KG1 (cell line): ENCODE results near the gene PSD4.

Experiments used
- DNase-seq: peaks from one replicate; lab custom pipeline; 2025; lab: John Stamatoyannopoulos, UW

PSD4 gene

DNA sequence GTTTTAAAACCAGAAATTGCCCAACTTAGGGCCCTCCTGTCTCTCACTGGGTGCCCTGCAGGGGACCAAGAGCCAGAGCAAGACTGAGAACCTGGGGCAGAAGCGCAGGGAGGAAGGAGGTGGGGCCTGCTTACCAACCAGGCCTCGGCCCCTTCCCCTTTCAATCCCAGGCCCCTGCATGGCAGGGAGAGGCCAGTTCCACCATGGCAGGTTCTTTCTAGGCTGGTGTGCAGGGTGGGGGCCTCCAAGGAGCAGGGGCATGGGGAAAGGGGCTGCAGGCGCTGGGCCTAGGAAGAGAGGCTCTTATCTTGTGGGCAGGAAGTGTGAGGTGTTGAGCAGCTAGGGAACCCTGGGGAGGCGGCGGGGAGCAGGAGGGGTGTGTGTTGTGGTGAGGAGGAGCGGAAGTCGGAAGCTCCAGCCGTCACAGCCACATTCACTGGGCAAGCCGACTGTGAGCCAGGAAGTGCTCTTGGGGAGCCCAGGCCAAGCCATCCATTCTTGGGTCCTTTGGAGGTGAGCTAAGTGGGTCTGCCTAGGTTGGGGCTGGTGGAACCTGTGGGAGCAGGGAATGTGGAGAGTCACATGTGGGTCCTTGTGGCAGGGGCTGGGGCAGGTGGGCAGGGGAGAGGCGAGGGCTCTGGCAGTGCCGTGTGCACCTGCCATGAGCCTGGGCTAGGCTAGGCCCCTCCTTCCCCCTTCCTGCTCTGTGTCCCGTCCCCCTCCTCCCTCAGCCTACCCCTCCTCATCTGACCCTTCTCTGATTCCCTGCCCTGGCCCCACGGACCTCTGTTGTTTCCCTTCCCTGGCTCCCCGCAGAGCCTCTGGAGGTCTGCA, at the start of gene PSD4:
TSS of gene PSD4 (plus strand) at position 430 of the 834 bp plus-strand sequence. CDS start 8,486 bp downstream, outside the sequence.
- peak; percentile 94 for DNase-seq

DNA sequence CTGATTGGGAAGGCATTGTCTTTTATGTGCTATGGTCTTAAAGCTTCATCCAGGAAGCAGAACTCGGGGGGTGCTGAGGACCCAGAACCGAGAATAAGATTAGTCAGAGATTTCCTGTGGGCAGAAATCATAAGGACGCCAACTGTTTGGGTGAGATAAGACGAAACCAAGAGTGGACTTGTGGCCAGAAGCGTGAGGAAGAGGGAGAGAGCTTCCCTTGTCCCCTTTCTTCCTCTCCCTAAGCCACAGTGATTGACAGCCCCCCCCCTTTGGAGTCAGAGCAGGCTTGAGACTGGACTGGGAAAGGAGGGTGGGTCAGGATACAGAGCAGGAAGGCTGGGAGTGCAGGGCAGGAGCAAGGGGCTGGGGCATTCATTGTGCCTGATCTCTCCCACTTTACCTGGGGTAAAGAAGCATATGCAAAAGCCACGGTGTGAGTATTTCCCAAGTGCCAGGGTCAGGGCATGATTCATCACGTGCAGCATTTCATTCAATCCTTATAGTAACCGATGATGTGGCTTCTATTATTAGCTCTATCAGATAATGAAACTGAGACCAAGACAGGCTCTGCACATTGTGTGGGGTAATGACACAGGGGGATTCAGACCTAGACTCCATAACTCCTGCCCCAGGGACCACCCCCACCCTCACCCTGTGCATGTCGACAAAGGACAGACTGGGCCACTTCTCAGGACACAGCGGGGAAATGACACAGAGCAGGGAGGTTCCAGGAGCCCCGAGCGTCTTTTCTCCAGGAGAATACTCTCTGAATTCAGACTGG, 49.4 kb upstream of the PSD4 start:
- DNase-seq: no peak

DNA sequence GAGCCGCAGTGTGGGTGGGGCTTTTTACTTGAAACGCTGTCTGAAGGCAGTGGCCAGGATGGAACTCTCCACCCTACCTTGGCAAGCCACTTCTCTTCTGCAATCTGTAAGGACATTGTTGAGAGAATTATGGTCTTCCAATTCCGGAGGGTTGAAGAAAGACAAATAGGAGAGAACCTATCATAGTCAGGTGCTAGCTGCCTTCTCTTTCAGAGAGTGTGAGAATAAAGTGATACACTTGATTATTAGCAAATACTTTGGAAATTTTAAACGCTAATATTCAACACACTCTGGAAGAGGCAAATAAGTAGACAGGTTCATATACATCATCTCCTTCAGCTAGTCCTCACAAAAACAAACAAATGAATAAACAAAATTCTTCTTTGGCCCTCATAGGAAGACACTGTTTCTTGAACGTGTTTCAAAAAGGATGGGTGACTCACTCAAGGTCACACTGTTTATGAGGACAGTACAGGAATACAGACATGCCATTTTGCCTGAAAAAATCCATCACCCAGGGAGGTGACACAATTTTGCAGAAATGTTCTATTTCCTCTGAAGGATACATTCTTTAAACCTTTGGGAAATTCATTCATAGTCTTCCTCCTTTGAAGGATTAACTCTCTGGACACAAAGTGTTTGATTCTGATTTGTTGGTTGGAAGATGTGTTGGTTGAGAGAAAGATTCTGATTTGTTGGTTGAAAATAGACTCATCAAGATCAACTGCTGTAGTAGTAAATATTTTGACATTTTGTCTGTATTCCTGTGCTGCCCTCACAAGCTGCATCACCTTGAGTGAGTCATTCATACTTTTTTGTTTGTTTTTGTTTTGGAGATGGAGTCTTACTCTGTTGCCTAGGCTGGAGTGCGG, 48.6 kb upstream of the PSD4 start:
- DNase-seq: no peak

DNA sequence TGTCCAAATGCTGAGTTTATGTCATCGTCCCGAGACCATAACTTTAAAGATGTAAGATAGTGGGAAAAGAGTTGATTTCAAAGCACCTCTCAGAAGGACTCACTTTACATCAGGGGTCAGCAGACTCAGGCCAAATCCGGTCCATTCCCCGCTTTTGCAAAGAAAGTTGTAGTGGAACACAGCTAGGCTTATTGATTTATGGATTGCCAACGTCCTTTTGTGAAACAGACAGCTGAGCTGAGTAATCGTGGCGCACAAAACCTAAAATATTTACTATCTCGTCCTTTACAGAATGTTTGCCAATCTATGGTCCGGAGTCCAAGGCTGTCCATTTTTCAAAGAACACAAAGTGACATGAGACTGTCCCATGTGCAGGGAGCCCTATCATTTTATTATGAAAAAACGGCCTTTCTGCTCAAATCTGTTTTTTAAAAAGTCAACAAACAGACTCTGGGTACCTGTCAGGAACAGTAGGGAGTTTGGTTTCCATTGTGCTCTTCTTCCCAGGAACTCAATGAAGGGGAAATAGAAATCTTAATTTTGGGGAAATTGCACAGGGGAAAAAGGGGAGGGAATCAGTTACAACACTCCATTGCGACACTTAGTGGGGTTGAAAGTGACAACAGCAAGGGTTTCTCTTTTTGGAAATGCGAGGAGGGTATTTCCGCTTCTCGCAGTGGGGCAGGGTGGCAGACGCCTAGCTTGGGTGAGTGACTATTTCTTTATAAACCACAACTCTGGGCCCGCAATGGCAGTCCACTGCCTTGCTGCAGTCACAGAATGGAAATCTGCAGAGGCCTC, 46.7 kb upstream of the PSD4 start, which contains the start of gene IL1RN:
TSS of gene IL1RN (plus strand) at position 754 of the 801 bp plus-strand sequence. CDS start at position 781, 27 bp downstream.
- no peak for DNase-seq

DNA sequence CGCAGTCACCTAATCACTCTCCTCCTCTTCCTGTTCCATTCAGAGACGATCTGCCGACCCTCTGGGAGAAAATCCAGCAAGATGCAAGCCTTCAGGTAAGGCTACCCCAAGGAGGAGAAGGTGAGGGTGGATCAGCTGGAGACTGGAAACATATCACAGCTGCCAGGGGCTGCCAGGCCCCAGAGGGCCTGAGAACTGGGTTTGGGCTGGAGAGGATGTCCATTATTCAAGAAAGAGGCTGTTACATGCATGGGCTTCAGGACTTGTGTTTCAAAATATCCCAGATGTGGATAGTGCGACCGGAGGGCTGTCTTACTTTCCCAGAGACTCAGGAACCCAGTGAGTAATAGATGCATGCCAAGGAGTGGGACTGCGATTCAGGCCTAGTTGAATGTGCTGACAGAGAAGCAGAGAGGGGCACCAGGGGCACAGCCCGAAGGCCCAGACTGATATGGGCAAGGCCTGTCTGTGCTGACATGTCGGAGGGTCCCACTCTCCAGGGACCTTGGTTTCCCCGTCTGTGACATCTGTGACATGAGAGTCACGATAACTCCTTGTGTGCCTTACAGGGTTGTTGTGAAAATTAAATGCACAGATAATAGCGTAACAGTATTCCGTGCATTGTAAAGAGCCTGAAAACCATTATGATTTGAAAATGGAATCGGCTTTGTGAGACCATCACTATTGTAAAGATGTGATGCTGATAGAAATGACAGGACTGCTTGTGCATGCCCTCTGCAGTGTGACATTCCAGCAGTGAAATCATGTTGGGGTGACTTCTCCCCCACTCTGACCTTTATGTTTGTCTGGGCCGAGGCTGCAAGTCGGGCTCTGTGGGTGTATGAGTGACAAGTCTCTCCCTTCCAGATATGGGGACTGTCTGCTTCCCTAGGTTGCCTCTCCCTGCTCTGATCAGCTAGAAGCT, 45.9 kb upstream of the PSD4 start:
- DNase-seq: no peak

DNA sequence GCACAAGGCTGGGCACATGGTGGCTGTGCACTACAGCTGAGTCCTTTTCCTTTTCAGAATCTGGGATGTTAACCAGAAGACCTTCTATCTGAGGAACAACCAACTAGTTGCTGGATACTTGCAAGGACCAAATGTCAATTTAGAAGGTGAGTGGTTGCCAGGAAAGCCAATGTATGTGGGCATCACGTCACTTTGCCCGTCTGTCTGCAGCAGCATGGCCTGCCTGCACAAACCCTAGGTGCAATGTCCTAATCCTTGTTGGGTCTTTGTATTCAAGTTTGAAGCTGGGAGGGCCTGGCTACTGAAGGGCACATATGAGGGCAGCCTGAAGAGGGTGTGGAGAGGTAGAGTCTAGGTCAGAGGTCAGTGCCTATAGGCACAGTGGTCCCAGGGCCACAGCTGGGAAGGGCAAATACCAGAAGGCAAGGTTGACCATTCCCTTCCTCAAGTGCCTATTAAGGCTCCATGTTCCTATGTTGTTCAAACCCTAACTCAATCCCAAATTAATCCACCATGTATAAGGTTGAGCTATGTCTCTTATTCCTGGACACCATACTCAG, 44.2 kb upstream of the PSD4 start:
- DNase-seq: no peak

DNA sequence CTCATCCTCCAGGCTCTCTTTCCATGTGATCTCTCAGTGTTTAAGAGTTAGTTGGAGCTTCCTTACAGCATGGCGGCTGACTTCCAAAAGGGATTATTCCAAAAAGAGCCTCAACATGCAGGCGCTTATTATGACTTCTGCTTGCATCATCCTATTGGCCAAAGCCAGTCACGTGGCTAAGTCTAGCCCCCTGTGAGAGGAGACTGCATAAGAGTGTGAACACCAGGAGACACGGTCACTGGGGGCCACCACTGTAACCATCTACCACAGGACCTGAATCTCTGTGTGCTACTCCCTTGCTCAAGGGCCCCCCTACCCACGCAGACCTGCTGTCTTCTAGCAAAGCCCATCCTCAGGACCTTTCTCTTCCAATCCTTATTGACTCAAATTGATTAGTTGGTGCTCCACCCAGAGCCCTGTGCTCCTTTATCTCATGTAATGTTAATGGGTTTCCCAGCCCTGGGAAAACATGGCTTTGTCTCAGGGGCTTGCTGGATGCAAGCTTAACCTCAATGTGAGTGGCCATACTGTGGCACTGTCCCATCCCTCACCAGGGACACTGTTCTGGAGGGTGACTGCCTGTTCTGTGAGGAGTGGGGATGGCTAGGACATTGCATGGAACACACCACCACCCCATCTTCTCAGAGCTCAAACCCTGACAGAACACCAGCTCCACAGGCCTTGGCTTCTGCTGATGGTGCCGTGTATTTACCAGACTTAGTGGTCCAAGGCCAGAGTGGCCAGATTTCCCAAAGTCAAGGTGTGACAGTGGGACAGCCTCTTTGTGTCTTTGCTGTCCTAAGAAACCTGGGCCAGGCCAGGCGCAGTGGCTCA, 42.2 kb upstream of the PSD4 start:
- no peak for DNase-seq

DNA sequence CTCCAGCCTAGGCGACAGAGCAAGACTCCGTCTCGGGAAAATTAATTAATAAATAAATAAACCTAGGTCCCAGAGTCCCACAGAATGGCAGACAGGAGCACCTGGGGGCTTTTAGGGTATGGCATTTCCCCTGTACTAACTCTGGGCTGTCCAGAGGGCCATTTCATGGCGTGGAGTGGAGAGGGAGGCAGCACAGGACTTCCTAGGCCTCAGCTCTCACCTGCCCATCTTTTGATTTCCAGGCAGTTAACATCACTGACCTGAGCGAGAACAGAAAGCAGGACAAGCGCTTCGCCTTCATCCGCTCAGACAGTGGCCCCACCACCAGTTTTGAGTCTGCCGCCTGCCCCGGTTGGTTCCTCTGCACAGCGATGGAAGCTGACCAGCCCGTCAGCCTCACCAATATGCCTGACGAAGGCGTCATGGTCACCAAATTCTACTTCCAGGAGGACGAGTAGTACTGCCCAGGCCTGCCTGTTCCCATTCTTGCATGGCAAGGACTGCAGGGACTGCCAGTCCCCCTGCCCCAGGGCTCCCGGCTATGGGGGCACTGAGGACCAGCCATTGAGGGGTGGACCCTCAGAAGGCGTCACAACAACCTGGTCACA, 41.3 kb upstream of the PSD4 start:
- no peak for DNase-seq

DNA sequence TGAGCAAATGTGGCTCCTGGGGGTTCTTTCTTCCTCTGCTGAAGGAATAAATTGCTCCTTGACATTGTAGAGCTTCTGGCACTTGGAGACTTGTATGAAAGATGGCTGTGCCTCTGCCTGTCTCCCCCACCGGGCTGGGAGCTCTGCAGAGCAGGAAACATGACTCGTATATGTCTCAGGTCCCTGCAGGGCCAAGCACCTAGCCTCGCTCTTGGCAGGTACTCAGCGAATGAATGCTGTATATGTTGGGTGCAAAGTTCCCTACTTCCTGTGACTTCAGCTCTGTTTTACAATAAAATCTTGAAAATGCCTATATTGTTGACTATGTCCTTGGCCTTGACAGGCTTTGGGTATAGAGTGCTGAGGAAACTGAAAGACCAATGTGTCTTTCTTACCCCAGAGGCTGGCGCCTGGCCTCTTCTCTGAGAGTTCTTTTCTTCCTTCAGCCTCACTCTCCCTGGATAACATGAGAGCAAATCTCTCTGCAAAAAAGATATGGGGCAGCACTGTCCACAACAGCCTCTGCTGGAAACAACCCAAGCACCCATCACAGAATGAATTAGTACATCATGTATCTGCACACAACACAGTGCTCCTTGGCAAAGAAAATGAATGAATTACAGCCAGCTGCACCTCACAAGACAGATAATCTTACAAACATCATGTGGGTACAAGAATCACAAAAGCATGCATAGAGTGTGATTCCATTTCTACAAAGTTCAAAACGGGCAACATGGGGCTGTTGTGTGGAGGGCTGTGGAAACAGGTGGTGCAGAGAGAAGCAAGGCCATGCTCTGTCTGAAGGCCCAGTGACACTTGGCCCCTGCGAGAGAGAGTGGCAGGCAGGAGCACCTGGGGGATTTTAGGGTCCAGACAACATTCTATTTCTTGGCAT, 39.8 kb upstream of the PSD4 start:
- DNase-seq: no peak

DNA sequence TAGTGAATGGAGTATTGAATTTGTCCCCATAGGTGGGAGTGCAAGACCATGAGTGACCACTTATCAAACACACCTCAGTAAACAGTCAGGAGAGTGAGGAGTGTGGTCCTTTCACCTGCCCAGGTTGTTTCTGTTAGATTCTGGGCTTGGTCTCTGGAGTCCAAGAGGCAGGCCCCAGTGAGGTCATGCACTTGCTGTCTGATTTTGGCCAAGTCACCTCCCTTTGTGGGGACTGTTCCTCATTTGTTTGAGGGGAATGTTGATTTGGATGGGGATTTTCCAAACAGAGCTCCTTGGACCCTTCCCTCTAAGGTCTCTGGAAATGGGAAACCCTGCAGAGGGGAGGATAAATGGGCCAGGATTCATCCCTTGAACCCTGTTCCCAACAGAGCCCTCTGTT, 39.1 kb upstream of the PSD4 start:
- DNase-seq: no peak

DNA sequence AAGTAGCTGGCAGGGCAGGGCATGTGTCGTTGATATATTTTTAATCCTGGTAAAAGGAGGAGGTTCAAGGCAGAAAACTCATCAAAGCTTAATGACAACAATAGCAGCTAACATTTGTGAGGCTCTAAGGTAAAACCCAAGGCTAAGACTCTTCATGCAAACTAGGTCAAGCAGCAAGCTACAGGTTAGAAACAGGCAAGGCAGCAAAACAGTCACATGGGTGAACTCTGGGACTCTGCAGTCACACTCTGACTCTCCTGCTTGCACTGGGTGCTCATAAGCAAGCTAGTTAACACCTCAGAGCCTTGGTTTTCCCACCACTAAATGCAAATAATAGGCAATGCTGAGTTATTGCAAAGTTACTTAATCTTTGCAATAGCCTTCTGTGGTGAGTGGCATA, 38.5 kb upstream of the PSD4 start:
- no peak for DNase-seq

DNA sequence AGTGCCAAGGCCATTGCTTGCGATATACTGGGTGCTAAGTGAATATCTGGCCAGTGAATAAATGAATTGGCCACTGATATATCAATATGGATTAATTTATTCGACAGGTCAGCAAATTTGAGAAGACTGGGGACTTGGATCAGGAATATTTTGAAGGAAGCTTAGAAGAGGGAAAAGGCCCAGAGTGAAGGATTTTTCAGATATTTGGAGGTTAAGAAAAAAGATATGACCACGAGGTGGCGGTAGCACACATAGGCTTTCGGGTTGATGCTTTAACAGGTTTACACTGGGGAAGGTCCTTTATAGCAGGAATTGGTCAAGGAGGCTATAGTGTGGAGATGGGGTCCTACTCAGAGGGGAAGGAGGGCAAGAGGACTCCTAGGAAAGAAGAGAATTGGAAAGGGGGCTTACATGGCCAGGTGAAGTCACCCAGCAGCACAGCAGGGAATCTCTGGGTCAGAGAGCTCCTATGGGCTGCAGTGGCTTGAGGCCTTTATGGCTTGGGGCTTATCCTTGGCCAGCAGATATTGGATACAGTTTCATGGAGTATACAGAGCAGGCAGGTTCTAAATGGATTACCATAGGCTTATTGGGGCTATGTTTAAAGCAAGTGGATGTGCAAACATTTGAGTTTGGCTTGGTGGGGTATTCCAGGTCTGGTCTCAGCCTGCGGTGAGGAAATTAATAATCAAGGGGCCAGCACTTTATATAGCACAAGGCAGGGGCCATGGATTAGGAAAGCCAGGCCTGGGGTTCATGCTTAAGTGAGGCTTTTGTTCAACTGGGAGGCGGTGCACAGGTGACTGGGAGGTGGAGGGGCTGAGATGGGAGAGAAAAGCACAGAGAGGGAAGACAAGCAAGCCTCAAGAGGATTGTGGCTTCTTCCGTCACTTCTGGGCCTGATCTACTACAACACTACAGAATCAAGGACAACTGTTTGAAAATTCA, 36.7 kb upstream of the PSD4 start:
- DNase-seq: peak; percentile 27

DNA sequence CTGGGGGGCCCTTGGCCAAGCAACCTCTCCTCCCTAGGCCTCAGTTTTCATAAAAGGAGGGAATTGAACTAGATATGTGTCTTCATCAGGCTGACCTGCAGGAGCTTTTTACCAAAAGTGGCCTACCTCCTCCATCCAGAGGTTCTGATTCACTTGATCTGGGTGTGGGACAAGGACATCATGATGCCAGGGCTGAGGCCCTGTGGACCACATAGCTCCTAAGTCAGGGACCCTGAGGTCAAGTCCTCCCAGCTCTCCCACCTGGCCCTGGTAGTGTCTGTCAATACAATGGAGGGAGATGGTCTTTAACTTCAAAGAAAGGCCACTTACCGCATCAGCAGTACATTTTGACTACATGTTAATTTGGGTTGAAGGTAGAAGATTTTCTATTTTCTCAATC, 35.9 kb upstream of the PSD4 start:
- no peak for DNase-seq

DNA sequence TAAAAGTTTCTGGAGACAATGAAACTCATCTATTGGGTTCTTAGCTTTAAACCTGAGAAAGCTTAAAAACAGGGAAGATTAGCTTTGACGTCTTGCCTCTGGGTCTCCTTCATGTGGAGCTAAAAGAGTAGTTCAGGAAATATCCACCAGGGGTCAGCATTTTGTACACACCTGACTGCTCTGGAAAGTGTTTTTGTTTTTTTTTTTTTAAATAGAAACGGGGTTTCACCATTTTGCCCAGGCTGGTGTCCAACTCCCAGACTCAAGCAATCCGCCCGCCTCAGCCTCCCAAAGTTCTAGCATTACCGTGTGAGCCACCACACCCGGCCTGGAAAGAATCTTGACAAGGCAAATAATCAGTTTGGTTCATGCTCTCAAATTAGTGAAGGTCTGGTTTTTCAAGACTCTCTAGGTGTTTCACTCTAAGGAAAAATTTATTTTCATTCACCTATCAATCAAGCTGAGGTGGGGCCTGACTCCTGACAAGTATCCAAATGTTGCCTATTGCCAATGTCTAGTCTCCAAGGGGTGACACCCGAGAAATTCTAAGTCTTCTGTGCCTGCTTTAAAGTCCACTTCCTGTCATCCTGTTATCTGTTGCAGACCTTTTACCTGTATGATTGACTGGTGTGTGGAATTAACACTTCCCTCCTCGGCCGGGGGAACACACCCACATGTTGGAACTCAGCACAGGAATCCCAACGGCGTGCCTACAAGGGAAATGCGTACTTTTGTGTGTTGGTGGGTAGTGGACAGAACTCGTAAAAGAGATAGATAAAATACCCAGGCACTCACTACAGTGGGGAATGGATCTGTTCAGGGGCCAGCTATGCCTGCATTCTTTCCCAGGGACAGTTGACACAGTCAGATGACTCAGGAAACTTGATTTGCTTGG, 35.1 kb upstream of the PSD4 start:
- peak; percentile 76 for DNase-seq

DNA sequence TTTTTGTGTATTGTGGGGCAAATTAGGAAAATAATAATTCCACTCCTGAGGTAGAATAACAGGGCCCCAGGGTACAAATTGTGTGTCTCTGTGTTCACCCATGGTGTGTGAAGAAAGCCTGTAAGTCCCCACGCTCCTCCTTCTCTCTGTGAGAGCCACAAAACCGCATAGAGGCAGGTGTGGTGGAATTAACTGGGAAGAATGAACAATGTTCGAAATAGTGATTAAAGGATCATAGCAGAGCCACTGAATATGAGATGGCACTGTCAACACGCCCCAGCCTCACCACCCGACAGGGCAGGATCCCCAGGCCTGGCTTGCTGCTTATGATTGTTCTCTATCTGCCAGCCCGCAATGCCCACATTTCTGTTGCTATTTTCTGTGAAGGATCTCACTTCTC, 32.3 kb upstream of the PSD4 start:
- no peak for DNase-seq
